Activated CD4-positive, alpha-beta T cell treated with anti-CD3 and anti-CD28 coated beads, Interleukin-2, amount 50 U/mL, for 16 hours (primary cell): ENCODE results near the gene PRCC.

Experiments
- DNase-seq: peaks from one replicate; pipeline ENCODE4 v3.0.0-alpha.2; 2020

Gene PRCC

DNA sequence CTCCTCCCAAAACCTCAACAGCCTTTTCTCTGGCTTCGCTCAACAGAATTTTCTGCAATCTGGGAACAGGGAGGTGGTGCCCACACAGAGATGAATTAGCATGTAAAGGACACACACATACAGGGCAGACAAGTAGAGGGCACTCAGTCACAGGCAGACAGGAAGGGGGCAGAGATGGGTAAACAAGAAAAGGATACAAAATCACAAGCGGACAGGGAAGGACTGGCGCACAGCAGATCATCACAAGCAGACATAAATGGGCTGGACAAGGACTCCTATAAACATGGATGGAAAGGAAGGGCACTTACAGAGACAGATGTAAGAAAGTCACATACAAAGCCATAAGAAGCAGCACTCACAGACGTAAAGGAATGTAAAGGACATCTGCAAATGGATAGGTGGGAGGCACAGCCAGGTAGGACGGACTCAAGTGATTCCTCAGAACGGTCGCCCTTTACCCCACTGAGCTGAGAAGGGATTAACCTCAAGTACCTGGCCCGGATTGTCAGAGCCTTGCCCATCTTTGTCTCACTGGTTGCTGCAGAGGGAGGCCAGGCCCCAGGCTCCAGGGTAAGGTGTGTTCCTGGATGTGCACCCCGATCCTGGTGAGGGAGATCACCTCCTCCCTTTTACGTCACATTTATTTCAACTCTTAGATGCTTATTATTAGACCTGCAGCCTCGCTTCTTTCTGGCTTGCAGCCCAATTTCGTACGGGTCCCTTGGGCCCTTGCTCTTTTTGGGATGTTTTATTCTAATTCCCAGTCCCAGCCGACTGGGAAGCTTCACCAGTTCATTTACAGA is 836 bp upstream of the PRCC start:
- DNase-seq = no peak

DNA sequence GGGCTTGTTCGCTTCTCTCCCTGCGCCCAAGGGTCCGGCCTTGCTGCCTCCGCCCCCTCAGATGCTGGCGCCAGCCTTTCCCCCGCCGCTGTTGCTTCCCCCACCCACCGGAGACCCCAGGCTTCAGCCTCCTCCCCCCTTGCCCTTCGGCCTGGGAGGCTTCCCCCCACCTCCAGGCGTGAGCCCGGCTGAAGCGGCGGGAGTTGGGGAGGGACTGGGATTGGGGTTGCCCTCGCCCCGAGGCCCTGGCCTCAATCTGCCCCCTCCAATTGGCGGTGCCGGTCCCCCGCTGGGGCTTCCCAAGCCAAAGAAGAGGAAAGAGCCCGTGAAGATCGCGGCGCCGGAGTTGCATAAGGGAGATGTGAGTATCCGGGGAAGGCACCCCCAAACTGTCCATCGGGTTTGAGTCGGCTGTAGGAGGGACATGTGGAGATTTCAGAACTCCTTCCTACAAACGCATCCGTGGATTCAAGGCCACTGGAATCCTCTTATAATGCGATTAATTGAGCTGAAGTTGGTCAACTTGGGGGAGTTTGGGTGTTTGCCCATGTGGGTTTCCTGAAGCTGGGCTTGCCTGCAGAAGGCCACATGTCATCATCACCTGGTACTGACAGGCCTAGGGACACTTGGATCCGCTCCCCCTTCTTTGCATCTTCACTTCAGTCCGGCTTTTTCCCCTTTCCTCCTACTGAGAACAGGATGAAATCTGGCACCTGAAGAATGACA is 707 bp downstream of the PRCC start:
- DNase-seq = no peak

DNA sequence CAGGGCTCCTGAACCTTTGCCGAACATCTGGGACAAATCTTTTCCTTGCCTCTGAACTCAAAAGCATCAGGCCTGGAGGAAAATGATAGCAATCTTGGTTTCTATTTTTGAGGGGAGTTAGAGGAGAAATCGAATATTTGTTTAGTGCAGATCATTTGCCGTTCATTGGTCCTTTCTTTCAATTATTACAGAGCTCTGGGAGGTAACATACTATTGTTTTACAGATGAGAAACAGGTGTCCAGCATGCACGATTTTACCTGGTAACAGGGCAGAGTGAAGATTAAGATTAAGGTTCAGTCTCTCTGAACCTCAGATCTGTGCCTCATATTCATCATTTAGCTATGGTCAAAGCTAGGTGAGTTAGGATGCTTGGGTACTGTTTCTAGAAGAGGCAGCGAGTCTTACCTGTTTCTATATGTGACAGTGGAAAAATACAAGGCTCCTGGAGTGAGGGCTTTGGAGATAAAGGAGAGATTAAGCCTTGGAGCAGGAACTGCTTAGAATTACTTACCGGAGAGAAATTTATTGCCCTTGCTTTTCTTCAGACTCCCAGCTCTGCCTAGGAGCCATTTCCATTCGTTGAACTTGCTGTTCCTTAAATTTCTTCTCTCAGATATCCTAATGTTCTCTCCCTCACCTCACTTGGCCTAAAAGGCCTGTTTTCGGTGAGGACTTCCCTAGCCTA is 1.4 kb downstream of the PRCC start:
- DNase-seq = no peak

DNA sequence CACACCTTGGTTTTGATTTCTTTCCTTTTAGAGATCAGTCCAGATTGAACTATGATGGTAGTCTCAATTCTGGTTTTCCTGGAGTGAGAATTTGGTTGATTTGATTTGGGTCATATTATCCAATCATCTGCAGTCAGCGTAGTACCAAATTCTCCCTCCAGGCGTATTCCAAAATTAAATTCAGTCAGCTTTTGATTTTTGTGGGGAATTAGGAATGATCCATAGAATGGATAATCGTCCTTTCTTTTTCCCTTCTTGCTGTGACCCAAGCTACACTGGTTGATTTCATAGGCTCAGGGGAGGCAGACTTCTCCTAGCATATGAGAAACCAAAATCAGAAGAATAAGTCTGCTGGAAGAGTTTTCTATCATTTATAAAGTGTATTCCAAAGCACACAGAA is 4.9 kb downstream of the PRCC start:
- DNase-seq = no peak

DNA sequence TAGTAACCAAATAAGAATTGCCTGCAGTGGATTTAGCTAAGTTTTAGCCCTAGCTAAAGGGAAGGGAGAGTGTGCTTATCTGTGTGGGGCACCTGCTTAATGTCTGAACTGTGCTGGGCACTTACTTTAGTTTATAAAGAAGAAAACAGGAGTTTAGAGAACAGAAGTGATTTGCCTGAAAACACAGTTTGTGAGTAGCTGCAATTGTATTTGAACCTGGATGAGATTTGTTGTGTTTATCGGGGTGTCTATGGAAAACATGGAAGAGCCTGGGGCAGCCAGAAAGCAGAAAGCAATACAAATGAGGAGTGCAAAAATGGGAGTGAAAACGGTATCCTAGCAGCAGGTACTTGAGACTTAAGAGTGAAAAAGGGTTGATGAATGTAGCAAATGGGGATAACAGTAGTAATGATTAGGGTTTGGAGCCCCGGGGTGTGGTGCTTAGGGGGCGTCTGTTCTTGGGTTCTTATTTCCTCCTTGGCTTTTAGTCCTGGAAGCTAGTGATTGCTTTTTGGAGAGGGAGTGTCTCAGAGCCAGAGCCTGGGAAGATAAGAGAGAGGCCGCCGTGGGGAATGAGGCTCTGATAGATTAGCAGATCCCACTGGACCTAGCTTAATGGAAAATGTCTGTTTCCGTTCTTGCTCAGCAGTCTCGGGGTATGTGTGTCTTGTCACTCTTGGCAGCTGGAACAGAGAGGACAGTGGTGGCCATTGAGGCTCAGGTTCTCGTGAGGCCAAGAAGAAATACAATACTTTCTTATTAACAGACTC is 5.6 kb downstream of the PRCC start:
- DNase-seq = no peak

DNA sequence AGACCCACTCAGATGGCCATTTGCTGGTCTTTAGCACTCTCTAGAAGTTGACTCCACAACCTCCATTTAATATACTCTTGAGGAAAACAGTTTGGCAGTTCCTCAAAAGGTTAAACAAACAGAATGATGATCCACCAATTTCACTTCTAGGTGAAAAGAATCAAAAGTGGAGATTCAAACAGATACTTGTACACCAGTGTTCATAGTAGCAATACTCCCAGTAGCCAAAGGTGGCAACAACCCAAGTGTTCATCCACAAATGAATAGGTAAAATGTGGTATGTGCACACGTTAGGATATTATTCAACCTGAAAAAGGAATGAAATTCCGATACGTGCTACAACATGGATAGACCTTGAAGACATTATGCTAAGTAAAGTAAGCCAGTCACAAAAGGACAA is 6.3 kb downstream of the PRCC start:
- DNase-seq = peak; percentile 56

DNA sequence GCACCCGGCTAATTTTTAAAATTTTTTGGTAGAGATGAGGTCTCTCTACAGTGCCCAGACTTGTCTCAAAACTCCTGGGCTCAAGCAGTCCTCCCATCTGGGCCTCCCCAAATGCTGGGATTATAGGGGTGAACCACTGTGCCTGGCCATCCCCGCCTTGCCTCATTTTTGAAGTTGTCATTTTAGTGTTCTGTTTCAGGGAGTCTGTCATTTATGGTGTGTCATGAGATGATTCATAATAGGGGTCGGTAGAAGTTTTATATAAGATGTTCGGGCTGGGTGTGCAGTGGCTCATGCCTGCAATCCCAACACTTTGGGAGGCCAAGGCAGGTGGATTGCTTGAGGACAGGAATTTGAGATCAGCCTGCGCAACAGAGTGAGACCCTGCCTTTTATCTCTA is 8.5 kb downstream of the PRCC start:
- DNase-seq = peak; percentile 41

DNA sequence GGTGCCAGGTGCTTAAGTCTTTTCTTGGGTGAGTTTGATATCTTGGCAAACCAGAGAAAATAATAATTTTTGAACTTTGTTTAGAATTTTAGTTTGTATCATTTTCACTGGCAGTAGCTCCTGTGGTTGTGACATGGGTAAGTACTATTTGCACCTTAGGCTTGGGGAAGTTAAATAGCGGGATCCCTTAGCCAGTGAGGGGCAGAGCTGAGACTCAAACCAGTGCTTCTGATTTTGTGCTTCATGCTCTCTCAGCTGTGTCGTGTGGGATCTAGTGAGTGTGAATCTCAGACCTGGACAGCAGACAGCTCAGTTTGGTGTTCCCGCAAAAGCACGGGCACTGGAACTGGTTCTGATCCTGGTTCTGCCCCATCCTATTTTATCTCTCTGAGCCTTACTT is 9.6 kb downstream of the PRCC start:
- no peak for DNase-seq

DNA sequence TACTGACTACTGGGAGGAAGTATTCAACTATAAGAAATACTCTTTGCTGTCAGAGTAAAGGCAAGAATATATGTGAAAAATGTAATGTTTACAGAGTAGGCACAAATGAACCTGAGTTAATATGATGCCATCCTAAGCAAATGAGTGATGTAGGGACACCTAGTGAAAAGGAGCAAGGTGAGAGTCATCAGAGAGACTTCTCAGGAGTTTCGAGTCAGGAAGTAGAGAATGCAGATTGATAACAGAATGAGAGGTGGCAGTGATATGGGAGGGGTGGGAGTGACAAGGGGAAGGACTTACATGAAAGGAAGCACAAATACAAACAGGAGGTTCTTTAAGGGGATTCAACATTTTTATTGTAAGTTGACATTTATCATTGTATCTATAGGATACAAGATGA is 10.2 kb downstream of the PRCC start:
- no peak for DNase-seq

DNA sequence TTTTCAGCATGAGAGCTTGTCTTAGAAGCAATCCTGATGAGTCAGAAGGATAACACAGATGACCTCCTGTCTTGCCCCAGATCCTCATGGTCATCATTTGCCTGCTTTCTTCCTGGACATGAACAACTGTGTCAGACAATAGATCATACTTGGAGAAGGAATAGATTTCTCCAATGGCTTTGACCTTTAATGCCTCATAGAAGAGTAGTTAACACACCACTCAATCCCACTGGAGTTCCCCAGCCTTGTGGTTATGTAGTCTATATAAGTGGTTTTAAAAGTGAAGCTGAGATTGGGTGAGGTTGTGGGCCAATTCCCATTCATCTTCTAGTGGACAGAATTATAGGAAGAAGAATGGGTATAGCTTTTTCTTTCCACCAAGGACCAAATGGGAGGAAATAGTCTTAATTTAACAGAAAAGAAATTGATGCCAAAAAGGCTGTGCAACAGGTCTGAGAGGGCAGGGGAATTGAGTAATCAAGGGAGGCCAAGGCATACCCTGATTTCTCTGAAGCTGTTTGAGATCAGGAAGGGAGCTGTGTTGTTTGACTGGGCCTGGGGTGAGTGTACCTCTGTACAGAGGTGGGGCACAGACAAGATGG is 14.4 kb downstream of the PRCC start:
- no peak for DNase-seq

DNA sequence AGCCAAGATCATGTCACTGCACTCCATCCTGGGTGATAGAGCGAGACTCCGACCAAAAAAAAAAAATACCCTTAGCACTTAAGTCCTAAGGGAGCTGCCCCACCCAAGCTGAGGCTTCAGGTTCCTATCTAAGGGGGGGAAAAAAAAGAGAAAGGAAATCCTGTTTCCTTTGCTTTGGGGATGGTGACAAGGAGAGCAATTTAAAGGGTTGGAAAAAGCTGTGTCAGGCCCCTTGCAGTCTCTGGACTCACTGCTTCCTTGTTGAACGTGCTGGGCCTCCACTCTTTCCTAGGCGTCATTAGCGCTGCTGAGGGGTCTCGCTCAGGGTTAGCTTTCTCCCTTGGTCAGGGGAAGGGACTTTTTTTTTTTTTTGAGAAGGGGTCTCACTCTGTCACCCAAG is 18.1 kb downstream of the PRCC start:
- no peak for DNase-seq

DNA sequence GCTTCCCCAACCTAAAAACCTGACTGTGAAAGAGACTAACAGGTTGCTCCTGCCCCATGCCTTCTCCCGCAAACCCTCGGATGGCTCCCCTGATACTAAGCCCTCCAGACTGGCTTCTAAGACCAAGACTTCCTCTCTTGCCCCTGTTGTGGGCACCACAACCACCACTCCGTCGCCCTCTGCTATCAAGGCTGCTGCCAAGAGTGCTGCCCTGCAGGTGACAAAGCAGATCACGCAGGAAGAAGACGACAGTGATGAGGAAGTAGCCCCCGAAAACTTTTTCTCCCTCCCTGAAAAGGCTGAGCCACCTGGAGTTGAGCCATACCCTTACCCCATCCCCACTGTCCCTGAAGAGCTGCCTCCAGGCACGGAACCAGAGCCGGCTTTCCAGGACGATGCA is 19.3 kb downstream of the PRCC start:
- DNase-seq = no peak

DNA sequence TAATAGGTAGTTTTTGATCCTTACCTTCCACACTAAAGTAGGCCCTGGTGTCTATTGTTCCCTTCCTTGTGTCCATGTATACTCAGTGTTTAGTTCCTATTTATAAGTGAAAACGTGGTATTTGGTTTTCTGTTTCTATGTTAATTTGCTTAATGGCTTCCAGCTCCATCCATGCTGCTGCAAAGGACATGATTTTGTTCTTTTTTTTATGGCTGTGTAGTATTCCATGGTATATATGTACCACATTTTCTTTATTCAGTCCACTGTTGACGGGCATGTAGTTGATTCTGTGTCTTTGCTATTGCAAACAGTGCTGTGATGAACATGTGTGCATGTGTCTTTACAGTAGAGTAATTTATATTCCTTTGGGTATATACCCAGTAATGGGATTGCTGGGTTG is 20.8 kb downstream of the PRCC start:
- DNase-seq = no peak

DNA sequence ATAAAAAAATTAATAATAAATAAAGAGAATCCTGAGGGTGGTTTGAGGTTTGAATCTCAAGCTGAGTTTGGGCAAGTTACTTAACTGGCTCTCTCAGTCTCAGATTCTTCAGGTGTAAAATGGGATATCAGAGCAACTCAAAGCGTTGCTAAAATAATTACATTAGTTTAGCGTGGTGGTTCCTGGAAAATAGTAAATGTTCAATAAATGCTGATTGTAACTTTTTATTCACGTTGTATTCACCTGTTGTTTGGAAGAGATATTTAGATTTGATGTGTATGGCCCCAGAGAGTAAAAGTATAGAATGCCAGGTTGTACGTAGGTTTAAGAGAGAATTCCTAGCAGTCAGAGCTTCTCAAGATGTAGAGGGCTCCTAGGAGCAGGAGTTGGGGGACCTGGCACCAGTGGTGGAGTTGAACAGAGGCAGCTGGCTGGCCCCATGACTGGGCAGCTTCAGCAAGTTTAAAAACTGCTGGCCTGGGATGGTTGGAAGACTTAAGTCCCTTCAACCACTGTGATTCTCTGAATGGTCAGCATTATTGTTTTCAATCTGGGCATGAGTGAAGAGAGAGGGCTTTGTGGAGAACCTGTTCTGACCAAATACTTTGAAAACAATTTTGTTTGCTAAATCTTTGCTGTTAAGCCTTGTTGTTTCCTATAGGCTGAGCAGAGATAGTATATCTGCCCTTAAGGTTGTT is 22.4 kb downstream of the PRCC start:
- no peak for DNase-seq

DNA sequence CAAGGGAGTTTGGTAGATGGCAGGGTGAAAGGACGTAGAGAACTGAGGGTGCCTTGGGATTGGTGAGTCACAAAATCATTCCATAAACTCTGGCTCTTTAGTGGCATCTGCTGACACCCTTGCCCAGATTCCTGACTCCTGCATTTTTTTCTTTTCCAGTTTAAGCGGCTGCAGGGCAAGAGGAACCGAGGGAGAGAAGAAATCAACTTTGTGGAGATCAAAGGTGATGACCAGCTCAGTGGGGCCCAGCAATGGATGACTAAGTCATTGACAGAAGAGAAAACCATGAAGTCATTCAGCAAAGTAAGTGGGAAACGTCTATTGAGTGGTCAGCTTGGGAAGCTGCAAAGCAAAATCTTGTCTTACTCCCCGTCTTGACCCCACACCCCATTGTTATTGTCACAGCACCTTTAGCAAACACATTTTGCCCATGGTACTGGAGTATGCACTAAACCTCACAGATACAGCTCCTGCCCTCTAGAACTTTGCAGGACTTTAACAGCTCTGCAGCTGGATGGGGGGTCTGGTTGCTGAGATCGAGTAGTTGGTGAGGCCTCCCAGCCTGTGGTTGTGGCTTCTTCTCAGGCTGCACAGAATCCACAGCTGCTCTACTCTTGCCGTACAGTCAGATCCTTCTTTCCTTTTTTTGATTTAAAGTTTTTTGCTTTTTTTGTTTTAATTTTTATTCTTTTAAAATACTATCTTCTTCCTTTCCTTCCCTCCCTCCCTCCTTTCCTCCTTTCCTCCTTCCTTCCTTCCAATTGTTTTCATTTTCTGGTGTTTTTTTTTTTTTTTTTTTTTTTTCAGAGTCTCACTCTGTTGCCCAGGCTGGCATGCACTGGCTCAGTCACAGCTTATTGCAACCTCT is 27.4 kb downstream of the PRCC start:
- DNase-seq = no peak

DNA sequence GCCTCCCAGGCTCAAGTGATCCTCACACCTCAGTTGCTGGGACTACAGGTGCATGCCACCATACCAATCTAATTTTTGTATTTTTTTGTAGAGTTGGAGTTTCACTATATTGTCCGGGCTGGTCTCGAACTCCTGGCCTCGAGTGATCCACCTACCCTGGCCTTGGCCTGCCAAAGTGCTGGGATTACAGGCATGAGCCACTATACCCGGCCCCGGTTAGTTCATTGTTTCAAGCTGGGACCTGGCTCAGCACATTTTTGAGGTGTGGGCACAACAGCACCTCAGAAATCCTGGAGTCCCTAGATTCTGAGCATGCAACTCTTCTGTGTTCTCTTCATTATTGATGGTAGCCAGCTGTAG is 28.0 kb downstream of the PRCC start:
- DNase-seq = no peak

DNA sequence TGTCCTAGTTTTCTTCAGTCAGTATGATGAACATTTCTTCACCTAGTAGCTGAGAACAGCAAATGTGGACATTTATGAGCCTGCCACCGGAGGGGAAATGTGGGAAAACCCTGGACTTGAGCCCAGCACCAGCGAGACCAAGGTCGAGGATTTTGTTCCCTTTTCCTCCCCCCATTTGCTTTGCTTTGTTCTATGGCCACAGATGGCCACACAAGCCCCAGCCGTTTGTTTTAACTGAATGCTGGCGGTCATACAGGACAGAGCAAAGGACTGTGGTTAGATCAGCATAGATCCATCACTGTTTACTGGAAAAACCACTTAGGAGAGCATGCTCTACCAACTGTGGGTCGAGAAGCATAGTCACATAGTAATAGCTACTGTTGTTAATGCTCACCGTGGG is 28.5 kb downstream of the PRCC start:
- no peak for DNase-seq

DNA sequence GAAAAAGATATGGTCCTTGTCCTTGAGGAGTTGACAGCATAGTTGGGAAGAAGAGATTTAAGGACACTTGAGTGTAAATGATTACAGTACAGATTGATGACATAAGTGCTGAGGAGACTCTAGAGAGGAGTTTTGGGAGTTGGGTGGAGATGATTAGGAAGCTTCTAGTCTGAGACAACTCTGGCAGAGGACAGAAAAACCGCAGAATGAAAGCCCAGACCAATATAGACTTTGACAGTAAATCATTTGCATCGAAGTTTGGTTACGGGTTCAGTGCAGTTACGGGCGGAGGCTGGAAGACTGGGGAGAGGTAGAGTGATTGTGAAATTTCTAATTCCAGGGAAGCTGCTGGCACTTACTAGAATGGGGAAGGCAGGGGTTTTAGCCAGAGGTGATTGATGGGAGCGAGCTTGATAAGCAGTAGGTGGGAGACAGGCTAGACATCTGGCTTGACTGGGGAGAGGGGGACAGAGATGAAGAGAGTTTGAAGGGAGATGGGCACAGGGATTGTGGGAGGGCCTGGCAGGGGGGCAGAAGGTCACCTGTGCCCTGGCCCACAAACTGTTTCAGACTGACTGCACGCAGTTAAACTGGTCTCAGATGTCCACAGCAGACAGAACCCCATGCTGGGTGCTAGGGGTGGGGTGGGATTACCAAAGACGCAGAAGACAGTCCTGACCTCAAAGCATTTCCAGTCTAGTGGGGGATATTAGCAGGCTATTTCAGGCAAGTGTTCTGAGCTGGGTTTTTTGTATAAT is 29.2 kb downstream of the PRCC start:
- no peak for DNase-seq

DNA sequence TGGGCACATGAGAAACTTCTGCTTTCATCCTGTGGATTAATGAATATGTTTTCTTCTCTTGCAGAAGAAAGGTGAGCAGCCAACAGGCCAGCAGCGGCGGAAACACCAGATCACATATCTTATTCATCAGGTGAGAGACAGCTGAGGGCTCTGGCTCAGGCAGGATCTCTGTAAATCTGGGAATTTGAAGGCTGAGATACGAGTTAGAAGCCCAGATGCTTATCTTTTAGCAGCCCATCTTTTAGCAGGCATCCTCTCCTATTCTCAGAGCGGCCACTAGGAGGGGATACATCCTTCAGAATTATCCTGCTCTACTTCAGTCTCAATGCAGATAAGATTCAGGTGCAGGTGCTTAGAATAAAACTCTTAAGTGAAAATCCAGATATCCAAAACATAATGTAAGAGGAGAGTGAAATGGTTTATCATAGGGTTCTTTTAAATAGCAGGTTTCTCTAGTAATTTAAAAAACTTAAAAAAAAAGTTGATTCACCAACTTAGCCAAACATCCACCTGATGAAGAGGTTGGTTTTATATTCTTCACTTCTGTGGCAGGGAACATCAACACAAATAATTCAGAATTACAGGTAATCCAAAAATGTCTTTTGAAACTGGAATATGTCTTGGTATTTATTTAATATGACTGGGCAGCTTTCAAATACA is 30.0 kb downstream of the PRCC start:
- peak; percentile 65 for DNase-seq
